PC-9 (cell line): ENCODE results near the gene B2M.

Experiments used
- EZH2 ChIP-seq: fragments of 200-600 bp; sonication (generic); IDR thresholded peaks from 2 replicates; pipeline ENCODE4 v1.8.0; 2017; ENCODE audit warnings: antibody characterized with exemption, low read depth
- TF ChIP-seq, protein P1 (sequence below): fragments of 200-600 bp; sonication (generic); conservative IDR thresholded peaks from 2 replicates; pipeline ENCODE4 v1.6.1; 2017; ENCODE audit warnings: mixed run types, antibody characterized with exemption, mild to moderate bottlenecking, moderate library complexity

- TF ChIP-seq, protein P1, sequence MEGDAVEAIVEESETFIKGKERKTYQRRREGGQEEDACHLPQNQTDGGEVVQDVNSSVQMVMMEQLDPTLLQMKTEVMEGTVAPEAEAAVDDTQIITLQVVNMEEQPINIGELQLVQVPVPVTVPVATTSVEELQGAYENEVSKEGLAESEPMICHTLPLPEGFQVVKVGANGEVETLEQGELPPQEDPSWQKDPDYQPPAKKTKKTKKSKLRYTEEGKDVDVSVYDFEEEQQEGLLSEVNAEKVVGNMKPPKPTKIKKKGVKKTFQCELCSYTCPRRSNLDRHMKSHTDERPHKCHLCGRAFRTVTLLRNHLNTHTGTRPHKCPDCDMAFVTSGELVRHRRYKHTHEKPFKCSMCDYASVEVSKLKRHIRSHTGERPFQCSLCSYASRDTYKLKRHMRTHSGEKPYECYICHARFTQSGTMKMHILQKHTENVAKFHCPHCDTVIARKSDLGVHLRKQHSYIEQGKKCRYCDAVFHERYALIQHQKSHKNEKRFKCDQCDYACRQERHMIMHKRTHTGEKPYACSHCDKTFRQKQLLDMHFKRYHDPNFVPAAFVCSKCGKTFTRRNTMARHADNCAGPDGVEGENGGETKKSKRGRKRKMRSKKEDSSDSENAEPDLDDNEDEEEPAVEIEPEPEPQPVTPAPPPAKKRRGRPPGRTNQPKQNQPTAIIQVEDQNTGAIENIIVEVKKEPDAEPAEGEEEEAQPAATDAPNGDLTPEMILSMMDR, result no peak
- TF ChIP-seq EZH2, result no peak
Measured at GRCh38 chr15:44661576-44661975, 49.7 kb upstream of the B2M start.
